Nephron (organoid): ENCODE measurements around the gene LINC00305.

Experiments
- H3K27ac Mint-ChIP-seq, 3 experiments: 2 replicates each; pipeline ENCODE4 v1.8.0; 2020; ENCODE audit warnings: mixed read lengths in 3 of 3, mild to moderate bottlenecking in 2 of 3, moderate library complexity in 1 of 3
- H3K27me3 Mint-ChIP-seq: 2 replicates; pipeline ENCODE4 v1.8.0; 2021; ENCODE audit warnings: low read depth, mild to moderate bottlenecking, moderate library complexity, mixed read lengths
- H3K36me3 Mint-ChIP-seq: 2 replicates; pipeline ENCODE4 v1.8.0; 2020; ENCODE audit warnings: low read depth, mixed read lengths
- H3K4me1 Mint-ChIP-seq: 2 replicates; pipeline ENCODE4 v1.8.0; 2020; ENCODE audit warnings: mixed read lengths
- H3K4me3 Mint-ChIP-seq, 3 experiments: 2 replicates each; pipeline ENCODE4 v1.8.0; 2020; ENCODE audit warnings: mild to moderate bottlenecking in 3 of 3, mixed read lengths in 3 of 3, moderate library complexity in 2 of 3
- H3K9me3 Mint-ChIP-seq: 2 replicates; pipeline ENCODE4 v1.8.0; 2020; ENCODE audit warnings: mixed read lengths
- TF ChIP-seq, protein P1 (sequence below), 3 experiments: fragments of 200-600 bp; sonication (generic); IDR thresholded peaks; one replicate each; pipeline ENCODE4 v1.5.0; 2021; ENCODE audit warnings: antibody characterized with exemption in 3 of 3; ENCODE audit not compliant: unreplicated experiment in 3 of 3

LINC00305 gene

DNA sequence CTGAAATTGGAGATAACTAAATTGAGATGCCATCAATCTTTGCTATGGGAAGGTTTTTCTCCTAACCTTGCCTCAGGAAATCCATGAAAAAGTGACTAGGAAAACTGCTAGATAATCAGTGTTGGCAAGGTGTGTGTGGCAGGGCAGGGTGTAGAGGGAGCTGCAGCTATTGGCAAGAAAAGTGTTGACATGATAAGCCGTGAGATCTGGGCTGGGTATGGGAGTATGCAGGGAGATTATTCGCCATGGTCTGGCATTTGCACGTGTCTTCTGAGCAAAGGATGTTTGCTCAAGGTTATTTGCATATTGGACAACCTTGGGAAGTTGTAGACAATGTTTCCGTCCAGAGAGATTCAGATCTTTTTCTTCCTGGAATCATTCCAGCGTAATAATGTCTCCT lies 104.3 kb downstream of the LINC00305 start:
- no peaks in the 10 kb centered on the region for H3K36me3 Mint-ChIP-seq
- H3K9me3 Mint-ChIP-seq, result peaks cover 11% of the 10 kb centered on the region
- H3K4me1 Mint-ChIP-seq, result no peaks in the 10 kb centered on the region
- H3K4me3 Mint-ChIP-seq, result no peak overlapping the region
- TF ChIP-seq, protein P1, sequence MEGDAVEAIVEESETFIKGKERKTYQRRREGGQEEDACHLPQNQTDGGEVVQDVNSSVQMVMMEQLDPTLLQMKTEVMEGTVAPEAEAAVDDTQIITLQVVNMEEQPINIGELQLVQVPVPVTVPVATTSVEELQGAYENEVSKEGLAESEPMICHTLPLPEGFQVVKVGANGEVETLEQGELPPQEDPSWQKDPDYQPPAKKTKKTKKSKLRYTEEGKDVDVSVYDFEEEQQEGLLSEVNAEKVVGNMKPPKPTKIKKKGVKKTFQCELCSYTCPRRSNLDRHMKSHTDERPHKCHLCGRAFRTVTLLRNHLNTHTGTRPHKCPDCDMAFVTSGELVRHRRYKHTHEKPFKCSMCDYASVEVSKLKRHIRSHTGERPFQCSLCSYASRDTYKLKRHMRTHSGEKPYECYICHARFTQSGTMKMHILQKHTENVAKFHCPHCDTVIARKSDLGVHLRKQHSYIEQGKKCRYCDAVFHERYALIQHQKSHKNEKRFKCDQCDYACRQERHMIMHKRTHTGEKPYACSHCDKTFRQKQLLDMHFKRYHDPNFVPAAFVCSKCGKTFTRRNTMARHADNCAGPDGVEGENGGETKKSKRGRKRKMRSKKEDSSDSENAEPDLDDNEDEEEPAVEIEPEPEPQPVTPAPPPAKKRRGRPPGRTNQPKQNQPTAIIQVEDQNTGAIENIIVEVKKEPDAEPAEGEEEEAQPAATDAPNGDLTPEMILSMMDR (IDR thresholded peaks at IDR 0.05; ENCODE audit: unreplicated experiment in 3 of 3), result no peak
- no peaks in the 10 kb centered on the region for H3K27me3 Mint-ChIP-seq
- no peak overlapping the region for H3K27ac Mint-ChIP-seq

- Mint-ChIP-seq H3K27ac (no peak overlapping the region), H3K4me3 (no peak overlapping the region), H3K9me3 (peaks cover 11% of the 10 kb centered on the region), H3K4me1 (no peaks in the 10 kb centered on the region), H3K36me3 (no peaks in the 10 kb centered on the region), H3K27me3 (peaks cover 3% of the 10 kb centered on the region)
- TF ChIP-seq, protein P1 (IDR thresholded peaks at IDR 0.05; ENCODE audit: unreplicated experiment in 3 of 3), result no peak
Observed at GRCh38 chr18:64042728-64043358, 106.0 kb downstream of the LINC00305 start.

DNA sequence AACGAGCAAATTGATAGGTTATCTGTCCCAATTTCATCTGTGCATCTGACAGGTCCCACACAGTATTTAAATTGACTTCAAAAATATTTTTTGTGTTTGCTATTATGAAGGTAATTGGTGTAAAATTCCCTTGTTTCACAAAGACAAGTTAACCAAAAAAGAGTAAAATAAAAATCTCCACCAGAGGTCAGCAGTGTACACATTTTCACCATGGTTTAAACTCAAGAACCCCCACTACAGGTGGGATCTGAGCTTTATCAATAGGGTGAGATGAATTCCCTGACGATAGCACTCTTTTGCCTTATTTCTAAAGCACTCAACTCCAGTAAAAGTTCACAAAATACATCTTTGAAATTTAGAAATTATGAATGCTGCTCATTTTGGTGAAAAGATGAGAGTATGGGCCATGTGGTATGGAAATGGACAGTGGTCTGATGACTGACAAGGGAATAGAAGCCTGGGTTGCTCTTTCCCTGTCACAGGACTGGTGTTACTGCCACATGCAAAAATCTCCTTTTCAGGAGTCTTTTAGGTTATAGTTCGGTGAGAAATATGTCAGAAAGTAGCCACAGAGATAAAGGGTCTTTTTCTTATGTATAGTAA lies 111.0 kb downstream of the LINC00305 start:
- TF ChIP-seq, protein P1 (IDR thresholded peaks at IDR 0.05; ENCODE audit: unreplicated experiment in 3 of 3), result peak; percentile 67 to 84 (median 70)
- no peak overlapping the region for H3K4me3 Mint-ChIP-seq
- H3K27me3 Mint-ChIP-seq, result peaks cover 4% of the 10 kb centered on the region
- H3K9me3 Mint-ChIP-seq, result peaks cover 11% of the 10 kb centered on the region
- no peaks in the 10 kb centered on the region for H3K36me3 Mint-ChIP-seq
- no peaks in the 10 kb centered on the region for H3K4me1 Mint-ChIP-seq
- no peak overlapping the region for H3K27ac Mint-ChIP-seq

GRCh38 chr18:64032312-64032711 lies 116.6 kb downstream of the LINC00305 start:
- H3K4me3 Mint-ChIP-seq, result no peak overlapping the region

GRCh38 chr18:64031411-64031810 lies 117.5 kb downstream of the LINC00305 start:
- H3K36me3 Mint-ChIP-seq, result no peaks in the 10 kb centered on the region
- H3K4me1 Mint-ChIP-seq, result peaks cover 5% of the 10 kb centered on the region
- peaks cover 3% of the 10 kb centered on the region for H3K27me3 Mint-ChIP-seq
- H3K9me3 Mint-ChIP-seq, result no peaks in the 10 kb centered on the region
- no peak overlapping the region for H3K4me3 Mint-ChIP-seq
- H3K27ac Mint-ChIP-seq, result no peak overlapping the region
- TF ChIP-seq, protein P1 (IDR thresholded peaks at IDR 0.05; ENCODE audit: unreplicated experiment in 3 of 3), result no peak

More at GRCh38 chr18:64032312-64032711, 116.6 kb downstream of the LINC00305 start:
- no peaks in the 10 kb centered on the region for H3K9me3 Mint-ChIP-seq
- H3K27ac Mint-ChIP-seq, result no peak overlapping the region
- H3K36me3 Mint-ChIP-seq, result no peaks in the 10 kb centered on the region
- TF ChIP-seq, protein P1 (IDR thresholded peaks at IDR 0.05; ENCODE audit: unreplicated experiment in 3 of 3), result no peak
- H3K27me3 Mint-ChIP-seq, result peaks cover 3% of the 10 kb centered on the region
- peaks cover 5% of the 10 kb centered on the region for H3K4me1 Mint-ChIP-seq
